ENCODE results near the gene NEAT1.

Gene NEAT1

DNA sequence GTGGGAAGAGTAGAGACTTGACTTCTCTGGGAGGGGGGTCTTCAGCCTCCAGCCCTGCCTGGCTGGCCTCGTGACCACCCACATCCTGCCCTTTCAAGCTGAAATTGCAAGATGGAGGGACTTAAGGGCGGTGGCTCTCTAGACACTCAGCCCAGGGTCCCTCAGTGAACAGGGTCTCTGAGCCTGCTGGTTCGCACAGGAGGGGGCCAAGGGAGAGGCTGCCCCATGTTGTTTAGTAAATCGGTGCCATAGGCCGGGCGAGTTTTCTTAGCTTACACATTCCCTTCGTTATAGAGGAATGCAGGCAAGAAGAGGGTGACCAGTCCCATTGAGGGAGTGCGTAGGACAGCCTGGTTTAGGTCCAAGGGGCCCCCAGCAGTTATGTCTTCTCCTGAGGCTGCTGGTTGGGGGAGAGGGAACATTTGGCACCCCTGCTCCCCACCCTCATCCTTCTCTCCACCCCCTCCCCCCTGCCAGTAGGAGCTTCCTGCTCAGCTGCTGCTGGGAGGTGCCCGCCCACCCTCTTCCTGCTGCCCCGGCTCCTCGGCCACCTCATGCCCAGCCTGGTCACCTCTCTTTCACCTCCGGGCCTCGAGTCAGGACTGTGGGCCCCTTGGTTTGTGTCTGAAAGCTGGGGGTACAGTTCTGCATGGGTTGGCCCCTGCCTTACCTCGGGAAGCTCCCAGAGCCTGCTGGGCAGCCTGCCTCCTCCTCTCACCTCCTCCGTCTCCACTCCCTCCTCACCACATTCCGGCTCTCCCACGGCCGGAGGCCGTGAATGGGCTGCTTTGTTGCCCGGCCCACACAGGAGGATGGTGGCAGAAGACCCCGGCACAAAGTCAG lies 32.3 kb upstream of the NEAT1 start:
- no peak for DNase-seq

DNA sequence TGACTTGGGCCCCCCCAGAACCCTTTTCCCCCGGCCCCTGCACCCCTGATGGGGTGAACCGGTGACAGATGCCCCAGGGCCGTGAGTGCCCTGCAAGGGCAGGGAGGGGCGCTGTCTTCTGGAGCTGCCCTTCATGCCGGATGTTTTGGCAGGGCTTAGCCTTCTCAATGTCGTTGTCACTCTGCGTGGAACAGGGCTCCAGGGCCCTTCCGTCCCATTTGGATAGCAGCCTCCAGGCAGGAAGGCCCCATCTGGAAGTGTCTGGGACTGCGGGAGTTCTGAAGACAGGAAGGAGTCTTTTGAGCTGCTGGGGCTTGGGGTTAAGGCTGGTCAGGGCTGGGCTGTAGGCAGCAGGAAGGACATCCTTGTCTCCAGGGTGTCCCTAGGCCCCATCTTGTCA lies 31.6 kb upstream of the NEAT1 start:
- DNase-seq = no peak

DNA sequence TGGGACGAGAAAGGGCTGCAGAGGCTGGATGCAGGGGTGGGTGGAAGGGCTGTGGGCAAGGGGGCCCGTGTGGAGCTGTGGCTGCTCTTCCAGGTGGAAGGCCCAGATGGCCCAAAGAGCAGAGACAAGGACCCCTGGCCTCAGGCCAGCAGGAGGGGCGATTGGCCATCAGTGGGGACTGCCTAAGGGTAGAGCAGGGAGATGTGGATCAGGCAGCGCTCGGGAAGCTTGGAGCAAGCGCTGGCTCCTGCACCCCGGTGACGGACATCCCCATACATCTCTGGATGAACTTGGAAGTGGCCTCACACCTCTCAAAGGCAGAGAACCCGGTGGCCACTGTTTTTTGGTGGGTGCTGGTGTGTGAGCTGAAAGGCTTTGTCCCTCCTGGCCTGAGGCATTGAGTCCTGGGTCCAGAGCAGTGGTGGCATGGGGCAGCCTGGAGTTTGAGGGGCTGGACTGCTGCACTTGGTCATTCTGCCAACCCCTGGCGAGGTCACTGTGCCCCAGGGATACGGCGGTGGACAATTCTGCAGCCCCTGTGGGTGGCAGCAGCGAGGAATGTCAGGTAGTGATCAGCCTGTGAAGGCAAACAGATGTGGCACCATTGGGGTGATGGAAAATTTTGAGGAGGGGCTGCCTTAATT lies 30.3 kb upstream of the NEAT1 start:
- no peak for DNase-seq

DNA sequence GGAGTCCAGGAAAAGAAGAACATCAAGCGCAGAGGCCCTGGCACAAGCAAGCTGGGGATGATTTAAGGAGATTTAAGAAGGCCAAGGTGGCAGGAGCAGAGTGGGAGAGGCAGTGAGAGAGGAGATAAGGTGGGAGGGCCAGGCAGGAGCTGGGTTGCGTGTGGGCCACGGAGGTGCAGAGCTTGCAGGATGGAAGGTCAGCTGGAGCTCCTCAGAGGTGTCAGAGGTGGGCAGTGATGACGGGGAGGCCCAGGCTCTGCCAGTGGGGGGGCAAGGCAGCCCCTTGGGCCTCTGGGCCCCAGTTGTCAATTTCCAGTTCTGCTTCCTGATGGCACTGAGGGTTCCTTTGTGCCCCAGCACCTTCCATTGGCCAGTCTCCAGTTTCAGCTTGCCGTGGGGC lies 29.7 kb upstream of the NEAT1 start:
- DNase-seq = no peak

DNA sequence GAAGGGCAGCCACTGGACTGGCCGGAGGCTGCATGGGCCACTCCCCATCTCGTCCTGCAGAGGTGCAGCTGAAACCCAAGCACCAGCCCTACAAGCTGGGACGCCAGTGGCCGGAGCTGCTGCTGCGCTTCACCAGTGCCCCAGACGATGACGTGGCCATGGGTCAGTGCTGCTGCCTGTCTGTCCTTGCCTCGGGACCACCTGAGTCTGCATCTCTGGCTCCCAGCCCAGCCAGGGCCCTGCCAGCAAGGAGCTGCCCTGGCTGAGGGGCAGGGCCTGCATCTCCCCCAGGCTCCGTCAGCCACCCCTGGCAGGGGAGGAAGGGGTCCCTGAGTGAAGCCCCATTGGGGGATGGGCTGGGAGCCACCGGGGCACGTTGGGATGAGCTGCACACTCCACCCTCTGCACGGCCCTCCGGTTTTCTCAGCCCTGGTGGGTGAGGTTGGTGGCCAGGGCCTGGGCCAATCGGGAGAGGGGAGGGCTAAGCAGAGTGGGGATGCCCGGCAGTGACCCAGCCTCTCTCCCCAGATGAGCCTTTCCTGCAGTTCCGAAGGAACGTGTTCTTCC lies 29.0 kb upstream of the NEAT1 start:
- no peak for DNase-seq

DNA sequence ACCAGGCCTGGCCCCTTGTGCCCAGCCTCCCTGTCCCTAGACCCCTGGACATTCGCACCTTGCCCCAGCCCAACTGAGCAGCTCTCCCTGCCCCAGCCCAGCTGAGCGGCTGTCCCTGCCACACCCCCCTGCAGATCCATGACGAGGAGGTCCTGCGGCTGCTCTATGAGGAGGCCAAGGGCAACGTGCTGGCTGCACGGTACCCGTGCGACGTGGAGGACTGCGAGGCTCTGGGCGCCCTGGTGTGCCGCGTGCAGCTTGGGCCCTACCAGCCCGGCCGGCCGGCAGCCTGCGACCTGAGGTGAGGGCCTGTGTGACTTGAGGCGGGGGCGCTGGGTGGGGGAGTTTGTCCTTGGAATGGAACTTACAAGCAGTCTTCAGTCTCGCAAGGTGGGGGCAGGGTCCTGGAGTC lies 28.5 kb upstream of the NEAT1 start:
- no peak for DNase-seq

DNA sequence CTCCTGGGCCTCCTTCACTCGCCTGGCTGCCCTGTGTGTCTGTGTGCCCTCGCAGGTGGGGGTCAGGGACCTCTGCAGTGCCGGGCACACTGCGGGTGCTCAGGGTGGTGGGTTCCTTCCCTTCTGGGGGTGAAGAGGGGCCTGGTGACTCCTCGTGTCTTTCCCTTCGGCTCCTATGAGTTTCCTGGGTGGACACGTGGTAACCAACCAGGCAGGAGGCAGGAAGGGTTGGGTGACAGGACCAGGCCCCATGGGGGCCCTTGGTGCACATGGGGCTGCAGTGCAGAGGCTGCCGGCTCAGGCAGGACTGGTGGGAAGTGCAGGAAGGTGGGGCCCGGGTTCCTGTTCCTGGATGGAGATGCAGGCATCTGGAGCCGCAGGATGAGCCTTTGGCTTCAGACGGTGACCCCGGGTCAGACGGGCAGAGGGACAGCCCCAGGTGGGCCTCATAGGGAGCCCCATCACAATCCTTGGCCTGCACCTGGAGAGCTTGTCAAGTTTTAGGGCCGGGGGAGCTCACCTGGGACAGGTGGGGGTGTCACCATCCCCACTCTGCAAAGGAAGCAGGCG lies 26.6 kb upstream of the NEAT1 start:
- no peak for DNase-seq

DNA sequence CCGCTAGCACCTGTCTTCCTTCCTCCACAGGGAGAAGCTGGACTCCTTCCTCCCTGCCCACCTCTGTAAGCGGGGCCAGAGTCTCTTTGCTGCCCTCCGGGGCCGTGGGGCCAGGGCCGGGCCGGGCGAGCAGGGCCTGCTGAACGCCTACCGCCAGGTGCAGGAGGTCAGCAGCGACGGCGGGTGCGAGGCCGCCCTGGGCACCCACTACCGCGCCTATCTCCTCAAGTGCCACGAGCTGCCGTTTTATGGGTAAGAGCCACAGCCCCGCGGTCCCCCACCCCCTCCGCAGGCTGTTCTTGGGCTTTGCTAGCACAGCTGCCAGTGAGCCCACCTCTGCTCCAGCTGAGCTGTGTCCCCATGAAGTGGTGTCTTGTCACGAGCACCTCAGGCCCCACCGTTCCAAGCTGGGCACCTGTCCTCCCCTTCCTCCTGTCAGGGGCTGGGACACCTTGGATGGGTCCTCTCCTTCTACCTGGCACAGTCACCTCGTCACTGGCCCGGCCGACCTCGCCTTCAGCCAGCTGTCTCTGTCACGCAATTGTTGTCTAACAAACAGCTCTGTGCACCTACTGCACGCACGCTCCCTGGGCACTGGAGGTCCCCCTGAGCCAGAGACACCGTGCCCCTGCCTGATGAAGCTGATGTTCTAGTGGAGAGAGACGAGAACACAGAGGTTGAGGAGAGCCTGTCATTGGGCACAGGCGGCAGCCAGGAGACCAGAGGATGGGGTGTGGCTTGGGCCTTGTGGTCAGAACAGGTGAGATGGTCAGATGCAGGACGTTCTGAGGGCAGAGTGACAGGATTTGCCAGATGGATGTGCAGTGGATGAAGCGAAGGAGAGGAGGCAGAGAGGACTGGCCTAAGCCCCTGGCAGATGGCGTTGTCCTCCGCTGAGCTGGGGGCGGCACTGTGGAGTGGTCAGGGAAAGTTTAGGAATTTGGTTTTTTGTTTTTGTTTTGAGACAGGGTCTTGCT lies 25.5 kb upstream of the NEAT1 start:
- no peak for DNase-seq

DNA sequence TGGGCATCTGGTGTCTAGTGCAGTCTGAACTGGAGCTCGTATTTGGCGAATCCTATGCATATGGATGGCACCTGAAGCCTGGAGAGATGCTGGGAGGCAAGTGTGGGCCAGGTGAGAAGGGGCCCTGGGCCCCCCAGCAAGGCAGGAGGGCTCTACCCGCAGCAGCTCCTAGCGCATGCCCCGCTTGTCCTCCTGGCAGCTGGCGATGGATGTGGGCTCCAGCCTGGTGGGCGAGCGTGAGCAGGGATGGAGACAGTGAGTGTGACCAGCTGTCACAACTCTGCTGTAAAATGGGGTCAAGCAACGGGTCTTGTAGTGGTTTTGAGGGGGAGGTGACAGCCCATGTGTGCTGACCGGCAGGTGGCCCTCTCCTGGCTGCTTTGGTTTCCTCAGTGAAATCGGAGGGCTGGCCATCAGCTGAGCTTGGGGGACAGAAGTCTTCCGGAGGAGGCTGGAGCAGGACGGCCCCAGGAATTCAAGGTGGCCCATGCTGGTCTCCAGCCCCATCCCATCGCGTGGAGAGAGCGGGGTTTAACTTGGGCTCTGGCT lies 24.2 kb upstream of the NEAT1 start:
- DNase-seq = no peak

DNA sequence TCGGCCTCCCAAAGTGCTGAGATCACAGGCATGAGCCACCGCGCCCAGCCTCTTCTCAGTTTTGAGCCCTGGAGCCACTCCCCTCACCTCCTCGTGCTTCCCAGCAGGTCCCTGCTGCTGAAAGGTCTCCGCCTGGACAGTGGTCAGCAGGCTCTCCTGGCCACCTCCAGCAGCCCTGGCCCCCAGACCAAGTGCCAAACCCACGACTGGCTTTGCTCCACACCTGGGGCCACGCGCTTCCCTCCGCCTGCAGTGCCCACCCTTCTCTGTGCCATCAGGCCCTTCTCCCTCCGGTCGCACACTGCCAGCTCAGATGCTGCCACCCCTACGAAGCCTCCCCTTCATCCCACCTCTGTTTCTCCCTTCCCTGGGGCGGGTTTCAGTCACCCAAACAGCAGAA lies 23.3 kb upstream of the NEAT1 start:
- DNase-seq = no peak

DNA sequence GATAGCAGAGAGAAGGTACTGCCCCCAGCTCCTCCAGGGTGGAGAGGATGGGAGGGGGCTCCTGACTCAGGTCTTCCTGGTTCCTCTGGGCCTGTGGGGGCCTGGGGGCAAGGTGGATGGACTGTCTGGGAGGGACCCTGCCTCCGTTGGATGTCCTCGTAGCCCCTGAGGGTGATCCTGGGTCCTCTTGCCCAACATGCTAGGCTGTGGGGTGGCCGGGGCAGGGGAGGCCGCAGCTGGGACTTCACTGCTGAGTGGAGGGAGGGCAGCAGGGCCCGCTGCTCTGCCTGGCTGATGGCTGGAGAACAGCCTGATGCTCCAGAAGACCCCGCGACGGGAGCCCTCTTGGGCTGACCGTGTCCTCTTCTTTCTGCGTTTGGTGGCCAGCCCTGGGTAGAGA lies 22.8 kb upstream of the NEAT1 start:
- DNase-seq = no peak

DNA sequence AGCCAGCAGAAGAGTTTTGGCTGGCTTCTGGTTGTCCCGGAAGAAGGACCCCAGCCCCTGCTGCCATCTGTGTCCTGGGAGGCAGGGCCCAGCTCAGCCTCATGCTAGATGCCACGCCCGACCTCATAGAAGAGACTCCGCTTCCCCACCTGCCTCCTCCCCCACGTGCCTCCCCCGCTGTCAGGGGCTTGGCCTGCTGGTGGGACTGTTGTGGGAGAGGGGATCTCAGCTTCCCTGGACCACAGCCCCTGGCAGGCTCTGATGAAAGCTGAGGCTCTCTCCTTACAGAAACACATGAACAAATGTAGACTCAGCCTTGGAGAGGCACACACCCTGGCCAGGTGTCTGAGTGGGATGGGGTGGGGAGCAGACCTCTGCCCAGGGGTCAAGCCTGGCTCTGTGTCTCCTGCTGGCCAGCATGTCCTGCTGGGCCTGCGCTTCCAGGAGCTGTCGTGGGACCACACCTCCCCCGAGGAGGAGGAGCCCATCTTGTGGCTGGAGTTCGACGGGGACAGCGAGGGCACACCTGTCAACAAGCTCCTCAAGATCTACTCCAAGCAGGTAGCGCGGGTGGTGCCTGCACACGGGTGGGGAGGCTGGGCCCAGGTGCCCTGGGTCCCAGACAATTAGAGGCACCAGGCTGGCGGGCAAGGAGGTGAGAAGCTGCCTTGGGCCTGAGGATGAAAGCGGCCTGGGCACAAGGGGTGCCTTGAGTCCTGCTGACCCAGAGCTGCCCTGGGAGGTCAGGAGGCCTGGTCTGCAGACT lies 22.1 kb upstream of the NEAT1 start:
- DNase-seq = no peak

DNA sequence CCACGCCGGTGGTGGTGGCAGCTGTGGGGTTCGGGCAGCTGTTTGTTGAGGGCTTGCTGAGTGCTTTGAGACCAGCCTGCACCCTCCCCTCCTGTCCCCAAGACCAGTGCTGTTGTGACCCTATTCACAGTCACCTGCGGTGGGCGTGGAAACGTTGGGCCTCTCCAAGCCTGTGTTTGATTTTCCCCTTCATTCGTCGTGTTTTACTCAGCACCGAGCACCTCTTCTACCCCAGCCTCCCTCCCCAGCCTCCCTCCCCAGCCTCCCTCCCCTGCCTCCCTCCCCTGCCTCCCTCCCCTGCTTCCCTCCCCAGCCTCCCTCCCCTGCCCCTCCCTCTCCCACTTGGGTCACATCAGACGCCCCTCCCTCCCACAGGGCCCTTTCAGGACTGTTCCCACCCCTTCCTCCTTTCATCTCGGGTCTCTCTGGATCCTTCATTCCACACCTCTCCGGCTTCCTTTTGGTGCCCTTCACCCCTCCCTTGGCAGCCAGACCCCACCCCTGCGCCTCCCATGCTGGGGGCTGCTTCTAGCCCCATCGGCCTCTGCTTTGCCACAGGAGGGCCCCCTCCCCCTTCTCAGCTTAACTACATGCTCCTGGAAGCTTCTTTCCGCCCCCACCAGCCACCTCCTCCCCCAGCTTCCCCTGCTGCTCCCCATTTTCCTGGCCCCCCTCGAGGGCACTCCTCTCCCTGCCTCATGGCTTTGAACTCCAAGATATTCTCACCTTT lies 21.4 kb upstream of the NEAT1 start:
- DNase-seq = no peak

DNA sequence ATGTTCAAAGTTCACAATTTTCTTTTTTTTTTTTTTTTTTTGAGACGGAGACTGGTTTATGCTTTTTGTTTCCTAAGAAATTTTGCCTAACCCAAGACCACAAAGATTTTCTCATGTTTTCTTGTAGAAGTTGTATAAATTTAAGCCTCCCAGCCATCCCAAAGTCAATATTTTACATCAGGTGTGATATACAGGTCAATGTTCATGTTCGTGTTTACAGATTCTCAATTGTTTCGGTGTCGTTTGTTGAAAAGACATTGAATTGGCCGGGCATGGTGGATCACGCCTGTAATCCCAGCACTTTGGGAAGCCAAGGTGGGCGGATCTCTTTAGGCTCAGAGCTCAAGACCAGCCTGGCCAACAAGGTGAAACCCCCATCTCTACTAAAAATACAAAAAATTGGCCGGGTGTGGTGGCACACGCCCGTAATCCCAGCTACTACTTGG lies 20.8 kb upstream of the NEAT1 start:
- DNase-seq = no peak

DNA sequence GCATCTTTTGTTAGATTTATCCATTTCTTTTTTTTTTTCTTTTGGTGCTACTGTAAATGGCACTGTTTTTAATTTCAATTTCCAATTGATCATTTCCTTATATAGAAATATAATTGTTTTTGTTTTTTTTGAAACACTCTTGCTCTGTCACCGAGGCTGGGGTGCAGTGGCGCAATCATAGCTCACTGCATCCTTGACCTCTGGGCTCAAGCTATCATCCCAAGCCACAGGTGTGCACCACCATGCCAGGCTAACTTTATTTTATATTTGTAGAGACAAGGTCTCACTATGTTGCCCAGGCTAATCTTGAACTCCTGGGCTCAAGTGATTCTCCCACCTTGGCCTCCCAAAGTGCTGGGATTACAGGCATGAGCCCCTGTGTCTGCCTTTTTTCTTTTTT lies 19.8 kb upstream of the NEAT1 start:
- DNase-seq = no peak

DNA sequence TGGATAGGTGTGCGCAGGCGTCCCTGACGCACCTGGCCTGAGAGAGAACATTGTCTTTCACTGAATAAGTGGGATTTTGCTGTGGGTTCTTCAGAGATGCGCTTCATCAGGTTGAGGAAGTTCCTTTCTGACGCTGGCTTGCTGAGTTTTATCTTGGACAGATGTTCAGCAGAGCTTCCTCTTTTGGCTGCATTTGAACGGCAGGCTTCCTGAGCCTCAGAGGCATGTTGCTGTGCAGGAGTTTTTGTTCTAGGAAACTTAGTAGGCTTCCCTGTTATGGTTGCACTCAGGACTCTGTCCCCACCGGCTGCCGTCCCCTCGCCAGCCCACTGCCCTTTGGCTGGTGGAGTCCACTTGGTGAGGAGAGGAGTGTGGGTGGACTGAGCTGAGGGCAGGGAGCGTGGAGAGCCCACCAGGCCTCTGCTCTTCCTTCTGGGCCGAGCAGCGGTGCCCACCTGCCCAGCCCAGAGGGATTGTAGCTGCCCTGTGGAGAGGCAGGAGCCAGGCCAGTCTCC lies 18.9 kb upstream of the NEAT1 start:
- DNase-seq = peak in 1 of 2 donors; percentile 16

DNA sequence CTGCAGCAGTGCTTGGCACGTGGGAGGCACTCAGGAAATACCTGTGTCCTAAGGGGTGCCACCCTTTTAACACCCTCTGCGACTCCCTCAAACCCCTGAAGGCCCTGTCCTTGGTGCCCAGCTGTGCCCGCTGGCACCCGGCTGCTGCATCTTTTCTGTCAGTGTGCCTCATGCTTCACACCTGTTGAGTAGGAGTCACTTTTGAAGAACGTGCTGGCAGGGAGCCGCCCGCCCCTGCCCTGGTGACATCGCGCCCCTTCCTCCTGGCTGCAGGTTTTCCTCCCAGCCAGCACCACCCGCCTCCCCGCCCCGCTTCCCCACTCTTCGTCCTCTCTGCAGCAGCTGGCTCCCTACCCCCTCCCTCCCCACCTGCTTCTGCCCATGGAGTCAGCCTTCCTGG lies 18.4 kb upstream of the NEAT1 start:
- DNase-seq = no peak

DNA sequence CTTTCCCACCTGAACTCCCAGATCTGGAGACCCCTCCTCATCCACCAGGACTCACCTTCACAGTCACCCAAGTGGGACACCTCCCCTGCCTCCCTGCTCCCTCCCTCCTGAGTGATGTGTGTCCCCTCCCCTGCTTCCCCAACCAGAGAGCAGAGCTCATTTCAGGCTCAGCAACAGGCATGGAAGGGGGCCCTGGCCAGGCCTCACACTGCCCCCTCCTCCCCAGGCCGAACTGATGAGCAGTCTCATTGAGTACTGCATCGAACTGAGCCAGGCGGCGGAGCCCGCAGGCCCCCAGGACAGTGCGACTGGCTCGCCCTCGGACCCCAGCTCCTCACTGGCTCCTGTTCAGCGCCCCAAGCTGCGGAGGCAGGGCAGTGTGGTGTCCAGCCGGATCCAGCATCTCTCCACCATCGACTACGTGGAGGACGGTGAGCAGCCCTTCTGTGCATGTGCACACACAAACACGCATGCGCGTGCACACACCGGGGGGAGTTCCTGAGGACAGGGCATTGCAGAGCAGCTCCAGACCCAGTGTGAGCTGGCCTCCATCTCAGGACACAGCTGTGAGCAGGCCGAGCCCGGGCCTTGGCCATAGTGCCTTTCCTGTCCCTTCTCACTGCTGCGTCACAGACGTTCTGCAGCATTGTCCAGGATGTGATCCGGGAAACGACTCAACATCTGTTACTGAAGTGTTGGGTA lies 17.8 kb upstream of the NEAT1 start:
- no peak for DNase-seq

DNA sequence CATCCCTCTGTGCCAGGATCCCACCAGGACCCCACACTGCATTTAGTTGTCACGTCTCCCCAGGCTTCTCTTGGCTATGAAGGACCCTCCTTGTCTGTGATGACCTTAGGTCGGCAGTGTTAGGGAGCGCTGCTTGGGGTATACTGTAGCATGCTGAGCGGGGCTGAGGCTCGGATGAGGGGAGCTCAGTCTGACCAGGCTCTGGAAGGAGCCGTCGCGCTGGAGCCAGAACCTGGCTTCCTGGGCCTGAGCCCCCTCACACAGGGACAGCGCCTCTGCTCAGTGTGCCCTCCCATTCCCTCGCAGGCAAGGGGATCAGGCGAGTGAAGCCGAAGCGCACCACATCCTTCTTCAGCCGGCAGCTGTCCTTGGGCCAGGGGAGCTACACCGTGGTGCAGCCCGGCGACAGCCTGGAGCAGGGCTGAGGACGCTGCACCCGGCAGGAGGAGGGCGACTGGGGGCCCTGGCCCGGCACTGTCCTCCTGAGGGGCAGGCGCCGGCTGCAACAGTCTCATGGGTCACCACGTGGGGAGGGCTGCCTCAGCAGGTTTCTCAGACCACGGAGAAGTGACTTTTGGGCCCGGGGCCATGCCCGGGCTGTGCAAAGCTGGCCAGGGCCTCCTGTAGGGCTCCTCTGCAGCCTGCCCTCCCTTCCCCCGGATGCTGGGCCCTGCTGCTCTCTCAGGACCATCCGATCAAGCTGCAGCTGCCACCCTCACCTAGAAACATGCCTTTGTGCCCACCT lies 11.5 kb upstream of the NEAT1 start:
- no peak for DNase-seq
